AG04450 (cell line): Measurements from ENCODE around the gene CNR2. TPM values are rescaled to one million over a fixed set of nuclear protein-coding genes. Genes with fewer than 3 reads are reported as not detected.

ENCODE experiments used
- CTCF ChIA-PET: fragments of 300-600, 350-600 bp; formaldehyde crosslinking; extraction: SDS; loops from one replicate; lab custom pipeline; 2022; ENCODE audit warnings: antibody characterized with exemption, inconsistent platforms; lab: Charles Lee
- POLR2A ChIA-PET: fragments of 350-600 bp; formaldehyde crosslinking; extraction: SDS; loops from one replicate; lab custom pipeline; 2021; ENCODE audit warnings: antibody characterized with exemption, inconsistent platforms; lab: Yijun Ruan, JAX
- DNase-seq: peaks from one replicate; pipeline ENCODE4 v3.0.0-alpha.2; 2011; ENCODE audit warnings: low read depth, low spot score
- H3K27ac ChIP-seq: one replicate; pipeline ENCODE4 v1.5.1; 2012; ENCODE audit warnings: low read depth, low read length, control low read depth
- H3K27me3 ChIP-seq: one replicate; pipeline ENCODE4 v1.6.0; 2012; ENCODE audit warnings: low read length; ENCODE audit not compliant: control insufficient read depth, insufficient read depth
- H3K4me3 ChIP-seq: 2 replicates; pipeline ENCODE4 v1.5.1; 2011; ENCODE audit warnings: mild to moderate bottlenecking, low read depth, low read length, control low read depth
- H3K9me3 ChIP-seq: 2 replicates; pipeline ENCODE4 v1.5.1; 2012; ENCODE audit warnings: low read length; ENCODE audit not compliant: control insufficient read depth, insufficient read depth
- polyA plus RNA-seq: library from polyadenylated mRNA; depleted of rRNA; stranded (reverse); fragments of >200 nt; gene quantifications from 2 replicates; pipeline ENCODE4 v1.2.3, GENCODE V29; 2011
- TF ChIP-seq, protein P1 (sequence below): IDR thresholded peaks from 2 replicates; pipeline ENCODE4 v1.5.1; 2011; ENCODE audit warnings: low read depth, low read length, control low read depth, inconsistent platforms

Gene CNR2
- polyA plus RNA-seq, 1 experiment = not detected

DNA sequence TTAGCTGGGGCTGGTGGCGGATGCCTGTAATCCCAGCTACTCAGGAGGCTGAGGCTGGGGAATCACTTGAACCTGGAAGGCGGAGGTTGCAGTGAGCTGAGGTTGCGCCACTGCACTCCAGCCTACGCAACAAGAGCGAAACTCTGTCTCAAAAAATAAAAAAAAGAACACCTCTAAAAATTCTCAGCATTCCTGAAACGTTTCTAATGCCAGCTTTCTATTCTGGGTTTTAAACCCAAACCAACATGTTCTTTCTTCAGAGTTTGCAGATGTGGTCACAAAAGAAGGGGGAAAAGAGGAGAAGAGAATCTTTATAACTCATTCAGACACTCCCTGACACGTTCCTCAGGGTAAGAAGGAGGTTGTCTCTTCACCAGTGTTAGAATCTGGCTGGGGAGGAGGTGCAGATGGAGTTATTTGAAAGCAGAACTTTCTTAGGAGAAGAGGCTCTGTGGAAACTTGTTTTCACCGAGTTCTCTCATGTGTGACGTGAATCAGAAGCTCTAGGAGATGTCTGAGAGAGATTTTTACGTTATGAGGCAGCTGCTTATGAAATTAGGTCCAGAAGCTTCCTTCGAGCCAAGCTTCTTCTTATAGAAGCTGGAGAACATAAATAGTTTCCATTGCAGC is 17.8 kb upstream of the CNR2 start:
- Histone ChIP-seq H3K9me3 (no peaks in the 10 kb centered on the region; the same call in 1 of the 2 replicates), H3K4me3 (no peak overlapping the region; the same call in 1 of the 2 replicates), H3K27ac (peak overlapping the region; percentile 23), H3K27me3 (peaks cover 8% of the 10 kb centered on the region)
- POLR2A ChIA-PET = no interaction called here
- DNase-seq = peak; percentile 18
- CTCF ChIA-PET = interaction anchor here (0.5 to 1.0 kb wide), 3 partner anchors 60 to 159 kb away, joined by 3 to 7 read pairs (median 3); no protein-coding TSS in a partner anchor
- TF ChIP-seq, protein P1, sequence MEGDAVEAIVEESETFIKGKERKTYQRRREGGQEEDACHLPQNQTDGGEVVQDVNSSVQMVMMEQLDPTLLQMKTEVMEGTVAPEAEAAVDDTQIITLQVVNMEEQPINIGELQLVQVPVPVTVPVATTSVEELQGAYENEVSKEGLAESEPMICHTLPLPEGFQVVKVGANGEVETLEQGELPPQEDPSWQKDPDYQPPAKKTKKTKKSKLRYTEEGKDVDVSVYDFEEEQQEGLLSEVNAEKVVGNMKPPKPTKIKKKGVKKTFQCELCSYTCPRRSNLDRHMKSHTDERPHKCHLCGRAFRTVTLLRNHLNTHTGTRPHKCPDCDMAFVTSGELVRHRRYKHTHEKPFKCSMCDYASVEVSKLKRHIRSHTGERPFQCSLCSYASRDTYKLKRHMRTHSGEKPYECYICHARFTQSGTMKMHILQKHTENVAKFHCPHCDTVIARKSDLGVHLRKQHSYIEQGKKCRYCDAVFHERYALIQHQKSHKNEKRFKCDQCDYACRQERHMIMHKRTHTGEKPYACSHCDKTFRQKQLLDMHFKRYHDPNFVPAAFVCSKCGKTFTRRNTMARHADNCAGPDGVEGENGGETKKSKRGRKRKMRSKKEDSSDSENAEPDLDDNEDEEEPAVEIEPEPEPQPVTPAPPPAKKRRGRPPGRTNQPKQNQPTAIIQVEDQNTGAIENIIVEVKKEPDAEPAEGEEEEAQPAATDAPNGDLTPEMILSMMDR = no peak

DNA sequence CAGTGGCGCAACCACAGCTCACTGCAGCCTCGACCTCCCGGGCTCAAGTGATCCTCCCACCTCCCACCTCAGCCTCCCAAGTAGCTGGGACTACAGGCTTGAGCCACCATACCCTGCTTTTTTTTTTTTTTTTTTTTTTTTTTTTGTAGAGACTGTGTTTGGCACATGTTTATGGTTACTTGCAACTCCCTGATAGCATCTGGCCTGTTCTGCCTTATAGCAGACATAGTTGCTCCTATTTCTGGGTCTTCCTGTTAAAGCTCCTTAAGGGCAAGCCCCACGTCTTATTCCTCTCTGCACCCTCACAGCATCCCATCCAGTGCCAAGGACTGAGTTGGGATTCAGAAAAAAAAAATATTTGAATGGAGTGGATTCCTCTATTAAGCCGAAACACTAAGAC is 17.1 kb upstream of the CNR2 start:
- H3K9me3 ChIP-seq = no peaks in the 10 kb centered on the region; the same call in 1 of the 2 replicates
- TF ChIP-seq, protein P1 = no peak
- POLR2A ChIA-PET = no interaction called here
- no peak overlapping the region for H3K4me3 ChIP-seq
- H3K27ac ChIP-seq = no peak overlapping the region
- H3K27me3 ChIP-seq = peaks cover 8% of the 10 kb centered on the region
- no peak for DNase-seq
- CTCF ChIA-PET = interaction anchor here (0.5 kb wide), 1 partner anchor 60 kb away, joined by 7 read pairs; no protein-coding TSS in a partner anchor

DNA sequence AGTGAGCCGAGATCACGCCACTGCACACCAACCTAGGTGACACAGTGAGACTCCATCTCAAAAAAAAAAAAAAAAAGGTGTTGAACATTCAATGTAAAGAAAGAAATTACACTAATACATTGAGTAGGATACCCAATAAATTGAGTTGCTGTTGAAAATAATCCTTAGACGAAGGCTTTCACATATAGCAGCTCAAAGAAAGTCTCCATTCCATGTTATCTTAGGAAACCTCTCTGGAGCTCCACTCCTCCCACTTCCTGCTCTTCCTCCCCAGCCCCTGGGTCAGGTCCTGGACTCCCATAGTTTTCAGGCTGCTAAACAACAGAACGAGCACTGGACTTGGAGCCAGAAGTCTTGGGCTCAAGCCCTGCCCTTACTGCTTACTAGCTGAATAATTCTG is 15.6 kb upstream of the CNR2 start:
- CTCF ChIA-PET = no interaction called here
- no peak for DNase-seq
- peaks cover 11% of the 10 kb centered on the region for H3K27me3 ChIP-seq
- no peaks in the 10 kb centered on the region for H3K9me3 ChIP-seq
- POLR2A ChIA-PET = no interaction called here
- H3K27ac ChIP-seq = no peak overlapping the region
- no peak overlapping the region for H3K4me3 ChIP-seq
- TF ChIP-seq, protein P1 = no peak

DNA sequence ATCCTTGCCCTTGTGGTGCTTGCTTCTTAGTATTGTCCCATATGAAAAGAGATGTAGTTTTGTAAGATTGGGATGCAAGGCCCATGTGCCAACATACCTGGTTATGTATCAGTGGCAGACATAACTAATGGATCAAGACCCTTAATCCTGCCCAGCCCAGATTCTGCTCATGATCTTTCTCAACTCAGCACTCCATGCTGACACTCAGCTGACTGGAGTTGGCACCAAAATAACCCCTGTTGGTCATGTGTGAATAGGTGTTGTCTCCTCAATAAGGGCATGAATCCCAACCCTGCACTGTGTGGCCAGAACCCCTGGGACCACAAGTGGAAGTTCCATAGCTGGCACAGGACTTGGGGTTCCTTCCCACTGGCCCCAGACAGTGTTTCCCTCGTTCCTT is 13.9 kb upstream of the CNR2 start:
- Histone ChIP-seq H3K27me3 (peaks cover 12% of the 10 kb centered on the region), H3K4me3 (no peak overlapping the region), H3K9me3 (no peaks in the 10 kb centered on the region), H3K27ac (no peak overlapping the region)
- no peak for DNase-seq
- ChIA-PET POLR2A (no interaction called here), CTCF (no interaction called here)
- TF ChIP-seq, protein P1 = no peak

DNA sequence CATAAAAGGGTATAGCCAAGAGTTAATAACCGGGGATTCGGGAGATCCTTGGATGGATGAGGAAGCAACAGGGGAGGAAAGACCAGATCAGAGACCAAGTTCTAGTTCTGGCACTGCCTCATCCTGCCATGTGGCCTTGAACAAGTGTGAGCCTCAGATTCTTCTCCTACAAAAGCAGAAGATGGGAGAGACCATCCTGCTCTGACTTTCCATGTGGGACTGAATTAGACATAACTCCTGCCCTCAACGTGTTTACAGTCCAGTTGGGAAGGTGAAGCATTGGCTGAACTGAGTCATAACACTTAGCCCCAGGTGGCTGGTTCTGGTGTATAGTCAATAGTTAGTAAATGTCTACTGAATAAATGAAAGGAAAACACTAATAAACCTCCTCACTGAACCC is 12.1 kb upstream of the CNR2 start:
- H3K4me3 ChIP-seq = no peak overlapping the region
- TF ChIP-seq, protein P1 = no peak
- CTCF ChIA-PET = no interaction called here
- H3K9me3 ChIP-seq = no peaks in the 10 kb centered on the region
- no peak for DNase-seq
- peaks cover 12% of the 10 kb centered on the region for H3K27me3 ChIP-seq
- no peak overlapping the region for H3K27ac ChIP-seq
- POLR2A ChIA-PET = no interaction called here
